GM12801 (cell line): ENCODE results near the gene MYH14.

Experiments used
- CTCF ChIP-seq: IDR thresholded peaks from one replicate; pipeline ENCODE4 v1.5.1; 2011; ENCODE audit warnings: control low read depth; ENCODE audit not compliant: insufficient read length; ENCODE audit errors: extremely low read depth

MYH14 gene

GRCh38 chr19:50203281-50204080 is at the start of gene MYH14:
TSS of gene MYH14 (plus strand) at chr19:50203622. CDS start at chr19:50210366, 6,744 bp downstream.
- TF ChIP-seq CTCF: no peak

- no peak for TF ChIP-seq CTCF
Measured at GRCh38 chr19:50154529-50154928, 48.9 kb upstream of the MYH14 start.

- TF ChIP-seq CTCF: no peak
Measured at GRCh38 chr19:50155520-50156109, 47.8 kb upstream of the MYH14 start.

- no peak for TF ChIP-seq CTCF
Measured at GRCh38 chr19:50158577-50158976, 44.8 kb upstream of the MYH14 start.

GRCh38 chr19:50159078-50159477 is 44.3 kb upstream of the MYH14 start:
- TF ChIP-seq CTCF: no peak

- no peak for TF ChIP-seq CTCF
Measured at GRCh38 chr19:50162988-50163387, 40.4 kb upstream of the MYH14 start, which contains the start of gene IZUMO2. TSS of gene IZUMO2 (minus strand) at chr19:50163281. CDS start at chr19:50163194, 87 bp downstream.

GRCh38 chr19:50167314-50167721 is 36.1 kb upstream of the MYH14 start:
- TF ChIP-seq CTCF: no peak
